Nephron (organoid): ENCODE measurements around the gene ITPRIPL2.

ENCODE experiments used
- H3K27ac Mint-ChIP-seq, 3 experiments: 2 replicates each; pipeline ENCODE4 v1.8.0; 2020; ENCODE audit warnings: mixed read lengths in 3 of 3, mild to moderate bottlenecking in 2 of 3, moderate library complexity in 1 of 3
- H3K27me3 Mint-ChIP-seq: 2 replicates; pipeline ENCODE4 v1.8.0; 2021; ENCODE audit warnings: low read depth, mild to moderate bottlenecking, moderate library complexity, mixed read lengths
- H3K36me3 Mint-ChIP-seq: 2 replicates; pipeline ENCODE4 v1.8.0; 2020; ENCODE audit warnings: low read depth, mixed read lengths
- H3K4me1 Mint-ChIP-seq: 2 replicates; pipeline ENCODE4 v1.8.0; 2020; ENCODE audit warnings: mixed read lengths
- H3K4me3 Mint-ChIP-seq, 3 experiments: 2 replicates each; pipeline ENCODE4 v1.8.0; 2020; ENCODE audit warnings: mild to moderate bottlenecking in 3 of 3, mixed read lengths in 3 of 3, moderate library complexity in 2 of 3
- H3K9me3 Mint-ChIP-seq: 2 replicates; pipeline ENCODE4 v1.8.0; 2020; ENCODE audit warnings: mixed read lengths
- TF ChIP-seq, protein P1 (sequence below), 3 experiments: fragments of 200-600 bp; sonication (generic); IDR thresholded peaks; one replicate each; pipeline ENCODE4 v1.5.0; 2021; ENCODE audit warnings: antibody characterized with exemption in 3 of 3; ENCODE audit not compliant: unreplicated experiment in 3 of 3

Gene ITPRIPL2

DNA sequence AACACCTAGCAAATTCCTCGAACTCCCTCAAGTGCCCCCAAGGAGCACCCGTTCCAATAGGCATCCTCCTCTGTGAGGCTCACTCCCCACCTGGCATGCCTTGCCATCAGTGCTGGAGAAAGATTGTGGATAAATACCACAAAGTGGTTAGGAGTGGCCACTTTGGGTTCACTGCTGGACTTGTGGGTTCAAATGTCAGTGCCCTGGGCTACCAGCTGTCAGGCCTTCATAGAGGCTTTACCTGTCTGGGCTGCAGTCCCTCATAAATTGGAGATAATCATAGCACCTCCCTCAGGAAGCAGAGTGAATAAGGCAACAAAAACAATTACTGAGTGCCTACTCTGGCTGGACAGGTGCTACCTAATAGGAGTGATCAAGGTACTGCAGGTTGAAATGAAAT, 52.7 kb downstream of the ITPRIPL2 start:
- Mint-ChIP-seq H3K4me3 (no peak overlapping the region), H3K27me3 (peaks cover 34% of the 10 kb centered on the region), H3K27ac (no peak overlapping the region), H3K4me1 (peaks cover 5% of the 10 kb centered on the region), H3K9me3 (peaks cover 4% of the 10 kb centered on the region), H3K36me3 (no peaks in the 10 kb centered on the region)
- TF ChIP-seq, protein P1, sequence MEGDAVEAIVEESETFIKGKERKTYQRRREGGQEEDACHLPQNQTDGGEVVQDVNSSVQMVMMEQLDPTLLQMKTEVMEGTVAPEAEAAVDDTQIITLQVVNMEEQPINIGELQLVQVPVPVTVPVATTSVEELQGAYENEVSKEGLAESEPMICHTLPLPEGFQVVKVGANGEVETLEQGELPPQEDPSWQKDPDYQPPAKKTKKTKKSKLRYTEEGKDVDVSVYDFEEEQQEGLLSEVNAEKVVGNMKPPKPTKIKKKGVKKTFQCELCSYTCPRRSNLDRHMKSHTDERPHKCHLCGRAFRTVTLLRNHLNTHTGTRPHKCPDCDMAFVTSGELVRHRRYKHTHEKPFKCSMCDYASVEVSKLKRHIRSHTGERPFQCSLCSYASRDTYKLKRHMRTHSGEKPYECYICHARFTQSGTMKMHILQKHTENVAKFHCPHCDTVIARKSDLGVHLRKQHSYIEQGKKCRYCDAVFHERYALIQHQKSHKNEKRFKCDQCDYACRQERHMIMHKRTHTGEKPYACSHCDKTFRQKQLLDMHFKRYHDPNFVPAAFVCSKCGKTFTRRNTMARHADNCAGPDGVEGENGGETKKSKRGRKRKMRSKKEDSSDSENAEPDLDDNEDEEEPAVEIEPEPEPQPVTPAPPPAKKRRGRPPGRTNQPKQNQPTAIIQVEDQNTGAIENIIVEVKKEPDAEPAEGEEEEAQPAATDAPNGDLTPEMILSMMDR (IDR thresholded peaks at IDR 0.05; ENCODE audit: unreplicated experiment in 3 of 3), result no peak

DNA sequence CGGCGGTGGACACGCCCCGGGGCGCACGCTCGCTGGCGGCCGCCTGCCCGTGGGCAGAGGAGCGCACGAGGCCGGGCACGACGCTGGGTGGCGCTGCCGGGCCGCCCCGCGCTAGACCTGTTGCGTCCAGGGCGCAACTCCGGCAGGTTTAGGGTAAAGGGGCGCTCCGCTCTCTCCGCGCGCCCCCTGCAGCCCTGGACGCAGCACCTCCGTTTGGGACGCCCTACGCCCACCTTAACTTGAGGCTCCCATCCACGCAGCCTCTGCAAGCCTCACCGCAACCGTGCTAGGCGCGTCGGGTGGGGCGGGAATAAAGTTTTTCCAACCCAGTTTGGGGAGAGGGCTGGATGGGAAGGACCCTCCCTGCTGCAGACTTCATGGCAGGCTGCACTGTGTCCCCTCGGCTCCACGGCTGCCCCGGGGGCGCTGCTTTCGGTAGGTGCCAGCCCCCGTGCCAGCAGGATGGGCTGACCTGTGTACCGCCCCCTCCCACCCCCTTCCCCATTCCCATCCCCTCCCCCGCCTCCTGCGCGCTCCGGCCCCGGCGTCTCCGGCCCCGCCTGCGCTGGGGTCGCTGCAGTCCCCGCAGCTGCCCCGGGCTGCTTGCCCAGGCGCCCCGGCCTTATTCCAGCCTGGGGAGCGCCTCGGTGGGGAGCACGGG, 54.1 kb downstream of the ITPRIPL2 start, which contains the start of gene SYT17:
SYT17 (plus strand) TSS at position 531 of the 661 bp plus-strand sequence. CDS start 407 bp downstream, outside the sequence.
- TF ChIP-seq, protein P1 (IDR thresholded peaks at IDR 0.05; ENCODE audit: unreplicated experiment in 3 of 3), result peak; percentile 79 to 86 (median 81)
- peak within 1 kb of the TSS; percentile 76 to 81 (median 78) for H3K4me3 Mint-ChIP-seq
- peaks cover 44% of the 10 kb centered on the region for H3K27me3 Mint-ChIP-seq
- peaks cover 5% of the 10 kb centered on the region for H3K4me1 Mint-ChIP-seq
- H3K36me3 Mint-ChIP-seq, result no peaks in the 10 kb centered on the region
- H3K27ac Mint-ChIP-seq, result no peak within 1 kb of the TSS
- peaks cover 4% of the 10 kb centered on the region for H3K9me3 Mint-ChIP-seq

DNA sequence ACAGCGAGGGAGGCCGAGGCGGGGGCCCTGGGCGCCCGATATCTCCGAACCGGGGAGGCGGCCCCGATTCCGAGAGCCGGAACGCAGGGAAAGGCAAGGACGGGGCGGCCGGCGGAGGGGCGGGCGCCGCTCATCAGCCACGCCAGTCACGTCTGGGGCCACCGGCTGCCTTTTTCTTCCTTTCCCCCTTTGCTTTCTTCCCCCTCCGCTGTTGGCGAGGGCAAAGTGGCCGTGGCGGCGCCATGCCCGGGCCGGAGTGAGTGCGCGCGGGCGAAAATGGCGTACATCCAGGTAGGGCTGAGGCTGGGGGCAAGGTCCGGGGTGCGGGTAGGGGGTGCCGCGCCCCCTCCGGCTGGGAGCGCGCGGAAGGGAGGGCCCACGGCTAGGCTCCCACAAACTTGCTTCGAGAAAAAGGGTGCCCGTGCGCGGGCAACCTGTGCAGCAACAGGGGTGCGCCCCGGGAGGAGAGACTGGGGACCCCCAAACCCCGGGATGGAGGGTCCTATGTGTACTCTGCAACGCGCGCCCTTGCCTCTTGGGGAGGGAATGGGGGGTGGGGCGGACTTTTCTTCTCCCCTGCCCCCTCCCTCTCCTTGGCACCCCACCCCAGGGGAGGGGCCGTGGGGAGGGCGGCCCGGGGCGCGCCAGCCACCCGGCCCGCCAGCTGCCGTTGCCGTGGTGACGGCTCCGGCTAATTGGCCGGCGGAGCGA, 54.8 kb downstream of the ITPRIPL2 start:
- H3K4me3 Mint-ChIP-seq, result peak overlapping the region; percentile 63 to 81 (median 78)
- H3K4me1 Mint-ChIP-seq, result peaks cover 5% of the 10 kb centered on the region
- peaks cover under 1% of the 10 kb centered on the region for H3K9me3 Mint-ChIP-seq
- TF ChIP-seq, protein P1 (IDR thresholded peaks at IDR 0.05; ENCODE audit: unreplicated experiment in 3 of 3), result no peak
- peaks cover 51% of the 10 kb centered on the region for H3K27me3 Mint-ChIP-seq
- no peak overlapping the region for H3K27ac Mint-ChIP-seq
- H3K36me3 Mint-ChIP-seq, result no peaks in the 10 kb centered on the region

DNA sequence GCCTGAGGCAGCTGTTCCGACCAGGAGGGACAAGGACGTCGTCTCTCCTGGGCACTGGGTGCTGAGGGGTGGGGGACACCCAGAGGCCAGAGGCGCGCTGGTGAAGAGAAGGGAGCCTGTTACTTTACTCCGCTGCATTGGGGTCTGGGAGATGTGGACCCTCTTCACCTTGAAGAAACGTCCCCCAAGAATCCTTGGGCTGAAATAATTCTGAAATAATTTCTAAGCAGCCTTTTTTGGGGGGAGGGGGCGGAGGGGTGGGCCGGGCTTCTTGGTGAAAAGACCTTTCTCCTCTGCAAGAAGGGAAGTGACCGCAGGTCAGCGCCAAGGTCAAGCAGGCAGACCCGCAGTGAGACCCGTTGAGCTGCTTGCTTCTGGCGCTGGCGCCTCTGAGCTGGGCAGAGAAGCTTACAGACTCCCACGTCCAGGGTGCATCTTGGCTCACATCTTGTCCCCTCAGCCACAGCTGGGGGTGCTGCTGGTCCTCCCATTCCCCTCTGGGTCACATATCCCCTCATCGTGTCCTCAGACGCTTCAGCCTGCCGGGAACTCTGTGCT, 55.4 kb downstream of the ITPRIPL2 start:
- H3K9me3 Mint-ChIP-seq, result no peaks in the 10 kb centered on the region
- TF ChIP-seq, protein P1 (IDR thresholded peaks at IDR 0.05; ENCODE audit: unreplicated experiment in 3 of 3), result no peak
- no peaks in the 10 kb centered on the region for H3K36me3 Mint-ChIP-seq
- H3K4me3 Mint-ChIP-seq, result peak overlapping the region; percentile 78 to 87 (median 86)
- peaks cover 53% of the 10 kb centered on the region for H3K27me3 Mint-ChIP-seq
- peaks cover 5% of the 10 kb centered on the region for H3K4me1 Mint-ChIP-seq
- no peak overlapping the region for H3K27ac Mint-ChIP-seq

DNA sequence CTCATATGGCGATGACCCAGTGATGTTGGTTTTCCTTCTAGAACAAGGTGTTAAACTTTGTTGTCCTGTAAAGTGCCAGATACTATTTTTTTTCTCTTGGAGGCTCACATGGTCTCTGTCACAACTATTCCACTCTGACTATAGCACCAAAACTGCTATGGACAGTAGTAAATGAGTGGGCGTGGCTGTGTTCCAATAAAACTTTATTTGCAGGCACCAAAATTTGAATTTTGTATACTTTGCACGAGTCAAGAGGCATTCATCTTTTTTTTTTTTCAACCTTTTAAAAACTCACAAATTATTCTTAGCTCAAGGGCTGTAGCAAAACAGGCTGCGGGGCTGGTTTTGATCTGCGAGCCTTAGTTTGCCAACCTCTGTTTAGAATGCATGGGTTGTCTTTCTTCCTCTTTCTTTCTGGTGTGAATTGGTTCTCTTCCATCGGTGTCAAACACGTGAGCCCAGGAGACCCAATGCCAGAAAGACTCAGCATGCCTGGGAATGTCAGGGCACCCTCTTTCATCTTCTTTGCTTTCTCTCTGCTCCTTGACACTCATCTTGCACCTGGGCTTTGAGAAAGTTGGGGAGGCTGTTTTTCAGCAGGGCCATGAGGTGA, 56.4 kb downstream of the ITPRIPL2 start:
- peak overlapping the region in 1 of 3 experiments; percentile 30 for H3K27ac Mint-ChIP-seq
- H3K4me3 Mint-ChIP-seq, result peak overlapping the region; percentile 78 to 87 (median 86)
- H3K27me3 Mint-ChIP-seq, result peaks cover 60% of the 10 kb centered on the region
- no peaks in the 10 kb centered on the region for H3K9me3 Mint-ChIP-seq
- peaks cover 5% of the 10 kb centered on the region for H3K4me1 Mint-ChIP-seq
- TF ChIP-seq, protein P1 (IDR thresholded peaks at IDR 0.05; ENCODE audit: unreplicated experiment in 3 of 3), result no peak
- H3K36me3 Mint-ChIP-seq, result no peaks in the 10 kb centered on the region
